HepG2 (cell line): ENCODE data around the gene TSPYL1. TPM values are rescaled to one million over a fixed set of nuclear protein-coding genes. Genes with fewer than 3 reads are reported as not detected.

Experiments
- ATAC-seq: fragments of 200-7000 bp; cut with Tn5 transposase; 3 replicates; pipeline ENCODE4 v1.9.1; 2020; ENCODE audit warnings: mild to moderate bottlenecking, moderate library complexity
- BruUV-seq: library from RNA; stranded (reverse); fragments of 400-500 nt; replicated peaks from 2 replicates; lab custom pipeline; 2021; lab: Mats Ljungman, UMichigan
- CTCF ChIA-PET: fragments of 300-600 bp; formaldehyde crosslinking; extraction: SDS; loops from one replicate; lab custom pipeline; 2021; ENCODE audit warnings: low total read pairs, inconsistent platforms, low intra/inter-chr PET ratio; lab: Yijun Ruan, JAX
- POLR2A ChIA-PET: fragments of 350-600 bp; sonication (Branson Sonifier 250); formaldehyde crosslinking; loops from one replicate; lab custom pipeline; 2020; ENCODE audit warnings: antibody characterized with exemption, inconsistent platforms; lab: Yijun Ruan, JAX
- DNase-seq: peaks from one replicate; pipeline ENCODE4 v3.0.0-alpha.2; 2015; ENCODE audit warnings: low spot score
- FAIRE-seq: peaks from 3 replicates; lab custom pipeline; 2011; peaks lifted over from hg19 to GRCh38; lab: Jason Lieb, UNC
- H2AFZ ChIP-seq: one replicate; pipeline ENCODE4 v1.6.1; 2011; ENCODE audit warnings: low read length, inconsistent platforms
- H3K27ac ChIP-seq: fragments of 300-600 bp; 3 replicates; pipeline ENCODE4 v1.8.0; 2011; ENCODE audit warnings: mixed run types, mild to moderate bottlenecking, mixed read lengths, low read length, inconsistent platforms; ENCODE audit not compliant: insufficient read depth; ENCODE audit errors: extremely low read length
- H3K27me3 ChIP-seq, 2 experiments: fragments of 200-600 bp in 1 of 2; 2 replicates in 1 of 2; 3 replicates in 1 of 2; pipeline versions ENCODE4 v1.6.0 to v1.8.0; 2011; ENCODE audit warnings: low read length in 2 of 2, mild to moderate bottlenecking in 2 of 2, moderate library complexity in 2 of 2, inconsistent platforms in 1 of 2; ENCODE audit not compliant: insufficient read depth in 2 of 2, control insufficient read depth in 1 of 2
- H3K36me3 ChIP-seq, 2 experiments: fragments of 200-600 bp in 1 of 2; replicated peaks in 1 of 2; 2 replicates in 1 of 2; 3 replicates in 1 of 2; pipeline versions ENCODE4 v1.5.1 to v1.8.0; 2011; ENCODE audit warnings: low read length in 2 of 2, inconsistent platforms in 1 of 2; ENCODE audit not compliant: insufficient read depth in 2 of 2, control insufficient read depth in 1 of 2
- H3K4me1 ChIP-seq: 2 replicates; pipeline ENCODE4 v1.5.1; 2012; ENCODE audit warnings: low read length, inconsistent platforms; ENCODE audit not compliant: insufficient read depth
- H3K4me2 ChIP-seq: 2 replicates; pipeline ENCODE4 v1.6.0; 2011; ENCODE audit warnings: low read depth, low read length, inconsistent platforms
- H3K4me3 ChIP-seq, 3 experiments: fragments of 200-600 bp in 1 of 3; sonication (generic), shearing (Covaris generic) in 1 of 3; replicated peaks in 1 of 3; 2 replicates each; pipeline ENCODE4 v1.5.1; 2011 to 2016; ENCODE audit warnings: low read length in 3 of 3, inconsistent platforms in 2 of 3, low read depth in 2 of 3, mild to moderate bottlenecking in 2 of 3, control low read depth in 1 of 3, mixed read lengths in 1 of 3; ENCODE audit not compliant: insufficient read depth in 1 of 3
- H3K79me2 ChIP-seq: one replicate; pipeline ENCODE4 v1.6.1; 2011; ENCODE audit warnings: low read length, inconsistent platforms; ENCODE audit not compliant: insufficient read depth
- H3K9ac ChIP-seq: 2 replicates; pipeline ENCODE4 v1.6.0; 2011; ENCODE audit warnings: mild to moderate bottlenecking, low read depth, low read length, inconsistent platforms; ENCODE audit not compliant: insufficient read depth
- H3K9me3 ChIP-seq: 2 replicates; pipeline ENCODE4 v1.5.1; 2012; ENCODE audit warnings: mild to moderate bottlenecking, low read length
- H4K20me1 ChIP-seq: 2 replicates; pipeline ENCODE4 v1.6.0; 2011; ENCODE audit warnings: inconsistent platforms, mild to moderate bottlenecking, low read length, moderate library complexity; ENCODE audit not compliant: insufficient read depth
- BCL6 ChIP-seq: IDR thresholded peaks from 2 replicates; pipeline ENCODE4 v1.6.1; 2016; ENCODE audit warnings: missing genetic modification reagents, missing compliant biosample characterization
- GRHL1 ChIP-seq: sonication (generic); formaldehyde crosslinking; conservative IDR thresholded peaks from 2 replicates; pipeline ENCODE4 v1.8.0; 2022; ENCODE audit warnings: missing genetic modification reagents
- MEIS1 ChIP-seq: sonication (generic); formaldehyde crosslinking; IDR thresholded peaks from 2 replicates; pipeline ENCODE4 v1.9.0; 2021; ENCODE audit warnings: mild to moderate bottlenecking, missing genetic modification reagents, moderate library complexity, borderline replicate concordance
- NCOR1 ChIP-seq: fragments of 200-600 bp; sonication (generic); IDR thresholded peaks from 2 replicates; pipeline ENCODE4 v1.7.0; 2017; ENCODE audit warnings: antibody characterized with exemption, low read length, borderline replicate concordance
- THAP9 ChIP-seq: sonication (generic); formaldehyde crosslinking; IDR thresholded peaks from 2 replicates; pipeline ENCODE4; 2020; ENCODE audit warnings: missing genetic modification reagents, mild to moderate bottlenecking, borderline replicate concordance
- ZNF34 ChIP-seq: sonication (generic); formaldehyde crosslinking; IDR thresholded peaks from 2 replicates; pipeline ENCODE4 v1.4.0; 2020; ENCODE audit warnings: mild to moderate bottlenecking, missing genetic modification reagents, borderline replicate concordance
- WGBS: methylation state at CpG from one replicate; pipeline ENCODE4 v1.1.6; 2017; ENCODE audit warnings: low lambda C conversion rate; 5-methylcytosine and 5-hydroxymethylcytosine counted together
- in situ Hi-C: cut with HindIII; loops from 2 replicates; pipeline ENCODE4 v1.10.0; 2017; ENCODE audit warnings: low pct_unique_long_range_greater_than_20kb; ENCODE audit not compliant: extremely low pct_ligation_motif_present
- intact Hi-C: fragments of 100-400 bp; cut with micrococcal nuclease; formaldehyde crosslinking; loops from one replicate; pipeline ENCODE4 v1.10.0; 2022; ENCODE audit not compliant: unreplicated experiment
- polyA plus RNA-seq, 8 experiments: library from polyadenylated mRNA; depleted of rRNA in 3 of 8; stranded (reverse) in 7 of 8; unstranded in 1 of 8; fragments of >200 nt; fragmentation: Illumina TruSeq in 4 of 8; extraction: Trizol in 4 of 8; gene quantifications; 2 replicates each; pipeline versions ENCODE4 v1.2.1 to v1.2.3, GENCODE V29; 2011 to 2016; ENCODE audit warnings: low read depth in 4 of 8, missing spikeins in 1 of 8, mixed read lengths in 1 of 8; ENCODE audit not compliant: insufficient read depth in 1 of 8
- total RNA-seq, 5 experiments: library from RNA; depleted of rRNA; stranded (reverse); fragments of >200 nt; fragmentation: Illumina TruSeq; extraction: Trizol; gene quantifications; 2 replicates each; pipeline ENCODE4 v1.2.3, GENCODE V29; 2016; ENCODE audit warnings: low read depth in 1 of 5

The TSPYL1 gene
- total and polyA plus RNA-seq, 2 of the 13 experiments (the other 11 are each of a cell fraction or from before 2014, with no cell fraction given), result 28.3 to 93.0 TPM

- no peak for TF ChIP-seq GRHL1 (CRISPR knock-in tag)
- no peak for TF ChIP-seq MEIS1 (CRISPR knock-in tag)
- TF ChIP-seq THAP9 (CRISPR knock-in tag), result no peak
These were observed 33.5 kb upstream of the TSPYL1 start (continued) for GRCh38 chr6:116313101-116313776.

GRCh38 chr6:116309657-116310056 is 29.9 kb upstream of the TSPYL1 start:
- Histone ChIP-seq H3K36me3 (no peaks in the 10 kb centered on the region), H3K4me2 (no peak overlapping the region), H3K4me3 (no peak overlapping the region), H3K9me3 (no peaks in the 10 kb centered on the region), H3K79me2 (no peaks in the 10 kb centered on the region), H2AFZ (no peak overlapping the region), H3K27ac (no peak overlapping the region), H3K27me3 (no peaks in the 10 kb centered on the region), H3K4me1 (peaks cover 19% of the 10 kb centered on the region), H3K9ac (no peak overlapping the region), H4K20me1 (no peaks in the 10 kb centered on the region)
- DNase-seq (no peak), ATAC-seq (no peak), FAIRE-seq (no peak)
- ChIA-PET CTCF (no interaction called here), POLR2A (no interaction called here)
- WGBS, result 50% methylated on average over 2 of the region's 2 CpGs
- no TSS peak for BruUV-seq
- TF ChIP-seq NCOR1 (no peak), BCL6 (no peak), ZNF34 (CRISPR knock-in tag) (no peak)
- in situ Hi-C loops, result no loop called here
- intact Hi-C loops, result no loop called here
